ENCODE results near the gene VMO1.

- TF ChIP-seq POLR2A (IDR thresholded peaks at IDR 0.05) (no peak), EP300 (IDR thresholded peaks at IDR 0.05) (no peak)
- TF ChIP-seq, protein P1, sequence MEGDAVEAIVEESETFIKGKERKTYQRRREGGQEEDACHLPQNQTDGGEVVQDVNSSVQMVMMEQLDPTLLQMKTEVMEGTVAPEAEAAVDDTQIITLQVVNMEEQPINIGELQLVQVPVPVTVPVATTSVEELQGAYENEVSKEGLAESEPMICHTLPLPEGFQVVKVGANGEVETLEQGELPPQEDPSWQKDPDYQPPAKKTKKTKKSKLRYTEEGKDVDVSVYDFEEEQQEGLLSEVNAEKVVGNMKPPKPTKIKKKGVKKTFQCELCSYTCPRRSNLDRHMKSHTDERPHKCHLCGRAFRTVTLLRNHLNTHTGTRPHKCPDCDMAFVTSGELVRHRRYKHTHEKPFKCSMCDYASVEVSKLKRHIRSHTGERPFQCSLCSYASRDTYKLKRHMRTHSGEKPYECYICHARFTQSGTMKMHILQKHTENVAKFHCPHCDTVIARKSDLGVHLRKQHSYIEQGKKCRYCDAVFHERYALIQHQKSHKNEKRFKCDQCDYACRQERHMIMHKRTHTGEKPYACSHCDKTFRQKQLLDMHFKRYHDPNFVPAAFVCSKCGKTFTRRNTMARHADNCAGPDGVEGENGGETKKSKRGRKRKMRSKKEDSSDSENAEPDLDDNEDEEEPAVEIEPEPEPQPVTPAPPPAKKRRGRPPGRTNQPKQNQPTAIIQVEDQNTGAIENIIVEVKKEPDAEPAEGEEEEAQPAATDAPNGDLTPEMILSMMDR (IDR thresholded peaks at IDR 0.05): no peak
These were observed 32.1 kb upstream of the VMO1 start for GRCh38 chr17:4818276-4818675.

Measured in tibial nerve (tissue), 4 donors.